Dermis blood vessel endothelial cell (primary cell): ENCODE results near the gene IQCF5. TPM values are rescaled to one million over a fixed set of nuclear protein-coding genes. Genes with fewer than 3 reads are reported as not detected.
"Not testable (repeated sequence)": the region's sequence is repeated elsewhere in the genome, so short reads cannot be mapped to it uniquely, and the experiment has no call there.

ENCODE experiments used
- DNase-seq: peaks from one replicate; pipeline ENCODE4 v3.0.0; 2010
- total RNA-seq: library from RNA; depleted of rRNA; stranded (reverse); fragments of >200 nt; gene quantifications from 2 replicates; pipeline ENCODE4 v1.2.3, GENCODE V29; 2014

The IQCF5 gene
- not detected in 2 replicates for total RNA-seq

GRCh38 chr3:51875501-51875900 is at the start of gene IQCF5:
IQCF5 (minus strand) TSS chr3:51875601; CDS start chr3:51875531, 70 bp downstream.
- DNase-seq, result no peak

GRCh38 chr3:51921081-51921578 is 45.7 kb upstream of the IQCF5 start:
- no peak for DNase-seq

- DNase-seq, result no peak
Measured at GRCh38 chr3:51916418-51916817, 41.0 kb upstream of the IQCF5 start.

- no peak for DNase-seq
Measured at GRCh38 chr3:51908026-51908425, 32.6 kb upstream of the IQCF5 start.

GRCh38 chr3:51904034-51904823 is 28.8 kb upstream of the IQCF5 start:
- DNase-seq, result no peak

GRCh38 chr3:51902361-51902760 is 27.0 kb upstream of the IQCF5 start:
- DNase-seq, result not testable (repeated sequence)

GRCh38 chr3:51900043-51900442 is 24.6 kb upstream of the IQCF5 start:
- DNase-seq, result not testable (repeated sequence)

GRCh38 chr3:51897391-51897790 is 22.0 kb upstream of the IQCF5 start:
- DNase-seq, result no peak

- no peak for DNase-seq
Measured at GRCh38 chr3:51896607-51897305, 21.4 kb upstream of the IQCF5 start.

GRCh38 chr3:51894939-51895338 is 19.5 kb upstream of the IQCF5 start:
- no peak for DNase-seq

- no peak for DNase-seq
Measured at GRCh38 chr3:51894391-51894790, 19.0 kb upstream of the IQCF5 start.

GRCh38 chr3:51891242-51892039 is 16.0 kb upstream of the IQCF5 start:
- DNase-seq, result no peak

- DNase-seq, result no peak
Measured at GRCh38 chr3:51888463-51889105, 13.2 kb upstream of the IQCF5 start.

- DNase-seq, result no peak
Measured at GRCh38 chr3:51887620-51888019, 12.2 kb upstream of the IQCF5 start.

GRCh38 chr3:51886447-51886846 is 11.0 kb upstream of the IQCF5 start:
- no peak for DNase-seq

- DNase-seq, result no peak
Measured at GRCh38 chr3:51879937-51880336, 4.5 kb upstream of the IQCF5 start.

GRCh38 chr3:51876186-51876585 is 785 bp upstream of the IQCF5 start:
- DNase-seq, result no peak

GRCh38 chr3:51874889-51875288 is 512 bp downstream of the IQCF5 start:
- DNase-seq, result no peak

- DNase-seq, result no peak
Measured at GRCh38 chr3:51874411-51874810, 990 bp downstream of the IQCF5 start.

- no peak for DNase-seq
Measured at GRCh38 chr3:51873876-51874275, 1.5 kb downstream of the IQCF5 start.

- no peak for DNase-seq
Measured at GRCh38 chr3:51873253-51873766, 2.1 kb downstream of the IQCF5 start.

GRCh38 chr3:51869304-51869703 is 6.1 kb downstream of the IQCF5 start:
- no peak for DNase-seq
